Calu3 (cell line): ENCODE results near the gene MB21D2. TPM values are rescaled to one million over a fixed set of nuclear protein-coding genes. Genes with fewer than 3 reads are reported as not detected.

Experiments used
- BruUV-seq: library from RNA; stranded (reverse); fragments of 400-500 nt; replicated peaks from 2 replicates; lab custom pipeline; 2021; lab: Mats Ljungman, UMichigan
- CTCF ChIA-PET: fragments of 300-600 bp; sonication (Branson Sonifier 250); formaldehyde crosslinking; loops from one replicate; lab custom pipeline; 2022; ENCODE audit warnings: antibody characterized with exemption; lab: Charles Lee
- DNase-seq: peaks from one replicate; pipeline ENCODE4 v3.0.0; 2022
- H3K27ac Mint-ChIP-seq: one replicate; pipeline ENCODE4 v1.8.0; 2022; ENCODE audit warnings: mixed read lengths; ENCODE audit not compliant: unreplicated experiment
- H3K27me3 Mint-ChIP-seq: one replicate; pipeline ENCODE4 v1.8.0; 2022; ENCODE audit warnings: mixed read lengths; ENCODE audit not compliant: unreplicated experiment
- H3K36me3 Mint-ChIP-seq: one replicate; pipeline ENCODE4 v1.8.0; 2022; ENCODE audit warnings: mild to moderate bottlenecking, moderate library complexity, mixed read lengths; ENCODE audit not compliant: insufficient read depth, unreplicated experiment
- H3K4me1 Mint-ChIP-seq: one replicate; pipeline ENCODE4 v1.8.0; 2022; ENCODE audit warnings: mild to moderate bottlenecking, low read depth, mixed read lengths; ENCODE audit not compliant: unreplicated experiment
- H3K4me3 Mint-ChIP-seq: one replicate; pipeline ENCODE4 v1.8.0; 2022; ENCODE audit warnings: mild to moderate bottlenecking, low read depth, moderate library complexity, mixed read lengths; ENCODE audit not compliant: unreplicated experiment
- H3K9me3 Mint-ChIP-seq: one replicate; pipeline ENCODE4 v1.8.0; 2022; ENCODE audit warnings: low read depth, mixed read lengths; ENCODE audit not compliant: unreplicated experiment
- intact Hi-C: fragments of 100-400 bp; cut with micrococcal nuclease; formaldehyde crosslinking; loops from one replicate; pipeline ENCODE4 v1.10.0; 2022; ENCODE audit not compliant: unreplicated experiment
- total RNA-seq: library from RNA; stranded (reverse); gene quantifications from 2 replicates; pipeline ENCODE4 v1.2.3, GENCODE V29; 2022
- TF ChIP-seq, protein P1 (sequence below): fragments of 200-600 bp; IDR thresholded peaks from one replicate; pipeline ENCODE4 v1.8.0; 2022; ENCODE audit warnings: antibody characterized with exemption; ENCODE audit not compliant: unreplicated experiment

MB21D2 gene
- total RNA-seq, 1 experiment from 2014 or later = 11.9 TPM

- TF ChIP-seq, protein P1, sequence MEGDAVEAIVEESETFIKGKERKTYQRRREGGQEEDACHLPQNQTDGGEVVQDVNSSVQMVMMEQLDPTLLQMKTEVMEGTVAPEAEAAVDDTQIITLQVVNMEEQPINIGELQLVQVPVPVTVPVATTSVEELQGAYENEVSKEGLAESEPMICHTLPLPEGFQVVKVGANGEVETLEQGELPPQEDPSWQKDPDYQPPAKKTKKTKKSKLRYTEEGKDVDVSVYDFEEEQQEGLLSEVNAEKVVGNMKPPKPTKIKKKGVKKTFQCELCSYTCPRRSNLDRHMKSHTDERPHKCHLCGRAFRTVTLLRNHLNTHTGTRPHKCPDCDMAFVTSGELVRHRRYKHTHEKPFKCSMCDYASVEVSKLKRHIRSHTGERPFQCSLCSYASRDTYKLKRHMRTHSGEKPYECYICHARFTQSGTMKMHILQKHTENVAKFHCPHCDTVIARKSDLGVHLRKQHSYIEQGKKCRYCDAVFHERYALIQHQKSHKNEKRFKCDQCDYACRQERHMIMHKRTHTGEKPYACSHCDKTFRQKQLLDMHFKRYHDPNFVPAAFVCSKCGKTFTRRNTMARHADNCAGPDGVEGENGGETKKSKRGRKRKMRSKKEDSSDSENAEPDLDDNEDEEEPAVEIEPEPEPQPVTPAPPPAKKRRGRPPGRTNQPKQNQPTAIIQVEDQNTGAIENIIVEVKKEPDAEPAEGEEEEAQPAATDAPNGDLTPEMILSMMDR = no peak
- CTCF ChIA-PET = interaction anchor here (0.6 kb wide), 1 partner anchor 85 kb away, joined by 6 read pairs; no protein-coding TSS in a partner anchor
- Mint-ChIP-seq H3K27me3 (no peaks in the 10 kb centered on the region), H3K4me3 (no peak overlapping the region), H3K27ac (no peak overlapping the region), H3K4me1 (no peaks in the 10 kb centered on the region), H3K36me3 (no peaks in the 10 kb centered on the region), H3K9me3 (no peaks in the 10 kb centered on the region)
- intact Hi-C loops = no loop called here
- no TSS peak for BruUV-seq
- DNase-seq = no peak
These were observed 50.0 kb downstream of the MB21D2 start for GRCh38 chr3:192867645-192868044.

GRCh38 chr3:192866804-192867203 is 50.9 kb downstream of the MB21D2 start:
- CTCF ChIA-PET = no interaction called here
- no peaks in the 10 kb centered on the region for H3K27me3 Mint-ChIP-seq
- TF ChIP-seq, protein P1 = no peak
- no TSS peak for BruUV-seq
- no peaks in the 10 kb centered on the region for H3K9me3 Mint-ChIP-seq
- intact Hi-C loops = no loop called here
- H3K4me1 Mint-ChIP-seq = no peaks in the 10 kb centered on the region
- H3K4me3 Mint-ChIP-seq = no peak overlapping the region
- DNase-seq = no peak
- no peak overlapping the region for H3K27ac Mint-ChIP-seq
- H3K36me3 Mint-ChIP-seq = no peaks in the 10 kb centered on the region

GRCh38 chr3:192864941-192865340 is 52.7 kb downstream of the MB21D2 start:
- H3K4me1 Mint-ChIP-seq = no peaks in the 10 kb centered on the region
- H3K9me3 Mint-ChIP-seq = no peaks in the 10 kb centered on the region
- intact Hi-C loops = no loop called here
- no peaks in the 10 kb centered on the region for H3K27me3 Mint-ChIP-seq
- no peak overlapping the region for H3K4me3 Mint-ChIP-seq
- TF ChIP-seq, protein P1 = no peak
- no peaks in the 10 kb centered on the region for H3K36me3 Mint-ChIP-seq
- H3K27ac Mint-ChIP-seq = no peak overlapping the region
- CTCF ChIA-PET = interaction anchor here (1.9 kb wide), 1 partner anchor 11 kb away, joined by 6 read pairs; no protein-coding TSS in a partner anchor
- no TSS peak for BruUV-seq
- no peak for DNase-seq

GRCh38 chr3:192863091-192863420 is 54.6 kb downstream of the MB21D2 start:
- TF ChIP-seq, protein P1 = no peak
- no peaks in the 10 kb centered on the region for H3K27me3 Mint-ChIP-seq
- no TSS peak for BruUV-seq
- no peaks in the 10 kb centered on the region for H3K36me3 Mint-ChIP-seq
- H3K9me3 Mint-ChIP-seq = no peaks in the 10 kb centered on the region
- no peak overlapping the region for H3K4me3 Mint-ChIP-seq
- no peak overlapping the region for H3K27ac Mint-ChIP-seq
- H3K4me1 Mint-ChIP-seq = no peaks in the 10 kb centered on the region
- DNase-seq = no peak
- CTCF ChIA-PET = no interaction called here
- intact Hi-C loops = no loop called here
